NOMO-1 (cell line): ENCODE measurements around the gene ARAP1.

Experiments
- DNase-seq, 2 experiments: peaks; one replicate each; lab custom pipeline; 2025; ENCODE audit not compliant: unreplicated experiment in 2 of 2; lab: John Stamatoyannopoulos, UW

ARAP1 gene

GRCh38 chr11:72726266-72727220, 25.7 kb downstream of the ARAP1 start:
- no peak for DNase-seq

GRCh38 chr11:72725724-72726028, 26.5 kb downstream of the ARAP1 start:
- no peak for DNase-seq

- peak; percentile 63 to 76 for DNase-seq
Observed at GRCh38 chr11:72724851-72725723, 27.1 kb downstream of the ARAP1 start.

- no peak for DNase-seq
Observed at GRCh38 chr11:72724021-72724551, 28.1 kb downstream of the ARAP1 start.

GRCh38 chr11:72723508-72723907, 28.7 kb downstream of the ARAP1 start:
- DNase-seq: no peak

- DNase-seq: peak; percentile 89 to 92
Observed at GRCh38 chr11:72722050-72722748, 30.0 kb downstream of the ARAP1 start.

- DNase-seq: no peak
Observed at GRCh38 chr11:72721689-72722049, 30.5 kb downstream of the ARAP1 start.

GRCh38 chr11:72721276-72721675, 30.9 kb downstream of the ARAP1 start:
- DNase-seq: no peak

- DNase-seq: no peak
Observed at GRCh38 chr11:72720784-72721183, 31.4 kb downstream of the ARAP1 start.

GRCh38 chr11:72720047-72720446, 32.2 kb downstream of the ARAP1 start:
- DNase-seq: peak; percentile 21 to 24

GRCh38 chr11:72719551-72719950, 32.7 kb downstream of the ARAP1 start:
- DNase-seq: no peak

GRCh38 chr11:72719144-72719543, 33.1 kb downstream of the ARAP1 start:
- DNase-seq: peak in 1 of 2 experiments; percentile 39

GRCh38 chr11:72718101-72718501, 34.1 kb downstream of the ARAP1 start:
- DNase-seq: no peak

- no peak for DNase-seq
Observed at GRCh38 chr11:72716788-72717435, 35.3 kb downstream of the ARAP1 start.

GRCh38 chr11:72716290-72716689, 35.9 kb downstream of the ARAP1 start:
- no peak for DNase-seq

- no peak for DNase-seq
Observed at GRCh38 chr11:72712841-72713240, 39.4 kb downstream of the ARAP1 start.

GRCh38 chr11:72712168-72712751, 39.9 kb downstream of the ARAP1 start:
- DNase-seq: no peak

- DNase-seq: no peak
Observed at GRCh38 chr11:72711141-72711540, 41.1 kb downstream of the ARAP1 start.

GRCh38 chr11:72710278-72710677, 41.9 kb downstream of the ARAP1 start:
- no peak for DNase-seq
